Measurements from ENCODE around the gene SLC2A5. TPM values are rescaled to one million over a fixed set of nuclear protein-coding genes. Genes with fewer than 3 reads are reported as not detected.
"Not testable (repeated sequence)": the region's sequence is repeated elsewhere in the genome, so short reads cannot be mapped to it uniquely, and the experiment has no call there.

Gene SLC2A5
- total and polyA plus RNA-seq, 12 donors: 0.50 to 29.9 (median 4.3) TPM

DNA sequence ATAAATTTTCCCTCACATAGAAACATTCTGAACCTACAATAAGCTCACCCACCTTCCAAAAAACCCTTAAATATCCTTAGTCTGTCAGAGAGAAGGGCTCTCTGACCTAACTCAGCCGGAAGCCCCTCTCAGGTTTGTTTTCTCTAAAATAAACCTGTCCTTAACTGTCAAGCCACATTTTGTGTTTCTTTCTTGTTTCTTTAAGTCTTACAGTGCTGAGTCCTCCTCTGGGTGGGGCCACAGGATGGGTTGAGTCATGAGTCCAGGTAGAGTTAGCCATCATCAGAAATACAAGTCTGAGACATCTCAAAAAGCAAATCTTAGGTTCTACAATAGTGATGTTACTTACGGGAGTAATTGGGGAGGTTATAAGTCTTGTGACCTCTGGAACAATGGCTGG is 26.4 kb upstream of the SLC2A5 start:
- Histone ChIP-seq H3K9me3 (replicated peaks in 1 of 3) (no peaks in the 10 kb centered on the region), H3K27ac (no peak overlapping the region), H3K36me3 (replicated peaks in 1 of 2) (no peaks in the 10 kb centered on the region), H3K4me3 (no peak overlapping the region), H3K27me3 (no peaks in the 10 kb centered on the region), H3K4me1 (replicated peaks in 1 of 2) (no peaks in the 10 kb centered on the region)
- DNase-seq: no peak
- WGBS, 4 donors: 90 to 93% (median 91%) methylated on average over 2 of the region's 2 CpGs
- intact Hi-C loops (cut with DNase I): no loop called here
- TF ChIP-seq POLR2A (IDR thresholded peaks at IDR 0.05): no peak
- TF ChIP-seq, protein P1, sequence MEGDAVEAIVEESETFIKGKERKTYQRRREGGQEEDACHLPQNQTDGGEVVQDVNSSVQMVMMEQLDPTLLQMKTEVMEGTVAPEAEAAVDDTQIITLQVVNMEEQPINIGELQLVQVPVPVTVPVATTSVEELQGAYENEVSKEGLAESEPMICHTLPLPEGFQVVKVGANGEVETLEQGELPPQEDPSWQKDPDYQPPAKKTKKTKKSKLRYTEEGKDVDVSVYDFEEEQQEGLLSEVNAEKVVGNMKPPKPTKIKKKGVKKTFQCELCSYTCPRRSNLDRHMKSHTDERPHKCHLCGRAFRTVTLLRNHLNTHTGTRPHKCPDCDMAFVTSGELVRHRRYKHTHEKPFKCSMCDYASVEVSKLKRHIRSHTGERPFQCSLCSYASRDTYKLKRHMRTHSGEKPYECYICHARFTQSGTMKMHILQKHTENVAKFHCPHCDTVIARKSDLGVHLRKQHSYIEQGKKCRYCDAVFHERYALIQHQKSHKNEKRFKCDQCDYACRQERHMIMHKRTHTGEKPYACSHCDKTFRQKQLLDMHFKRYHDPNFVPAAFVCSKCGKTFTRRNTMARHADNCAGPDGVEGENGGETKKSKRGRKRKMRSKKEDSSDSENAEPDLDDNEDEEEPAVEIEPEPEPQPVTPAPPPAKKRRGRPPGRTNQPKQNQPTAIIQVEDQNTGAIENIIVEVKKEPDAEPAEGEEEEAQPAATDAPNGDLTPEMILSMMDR (IDR thresholded peaks at IDR 0.05): no peak

DNA sequence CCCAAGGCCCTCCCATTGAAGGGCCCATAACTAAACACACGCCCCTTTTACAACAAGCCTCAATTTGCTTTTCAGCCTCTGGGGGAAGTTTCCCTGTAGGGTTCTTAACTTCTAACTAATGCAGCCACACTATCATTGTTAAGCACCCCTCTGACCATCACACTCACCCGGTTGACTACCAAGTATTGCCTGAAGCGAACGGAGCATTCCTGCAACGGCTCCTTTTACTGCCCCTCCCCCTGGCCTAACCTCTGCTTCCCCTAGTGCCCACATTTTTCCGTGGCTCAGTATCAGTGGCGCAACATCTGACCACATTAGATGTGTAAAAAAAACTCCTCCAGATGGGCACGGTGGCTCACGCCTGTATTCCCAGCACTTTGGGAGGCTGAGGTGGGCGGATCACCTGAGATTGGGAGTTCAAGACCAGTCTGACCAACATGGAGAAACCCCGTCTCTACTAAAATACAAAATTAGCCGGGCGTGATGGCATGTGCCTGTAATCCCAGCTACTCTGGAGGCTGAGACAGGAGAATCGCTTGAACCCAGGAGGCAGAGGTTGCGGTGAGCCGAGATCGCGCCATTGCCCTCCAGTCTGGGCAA is 24.7 kb upstream of the SLC2A5 start:
- H3K36me3 ChIP-seq (replicated peaks in 1 of 2); H3K4me1 ChIP-seq (replicated peaks in 1 of 2); H3K9me3 ChIP-seq (replicated peaks in 1 of 3); H3K27me3 ChIP-seq; H3K4me3 ChIP-seq; DNase-seq; H3K27ac ChIP-seq; intact Hi-C loops (cut with DNase I): not testable (repeated sequence)
- WGBS, 4 donors: 78 to 89% (median 80%) methylated on average over 17 to 18 of the region's 18 CpGs

DNA sequence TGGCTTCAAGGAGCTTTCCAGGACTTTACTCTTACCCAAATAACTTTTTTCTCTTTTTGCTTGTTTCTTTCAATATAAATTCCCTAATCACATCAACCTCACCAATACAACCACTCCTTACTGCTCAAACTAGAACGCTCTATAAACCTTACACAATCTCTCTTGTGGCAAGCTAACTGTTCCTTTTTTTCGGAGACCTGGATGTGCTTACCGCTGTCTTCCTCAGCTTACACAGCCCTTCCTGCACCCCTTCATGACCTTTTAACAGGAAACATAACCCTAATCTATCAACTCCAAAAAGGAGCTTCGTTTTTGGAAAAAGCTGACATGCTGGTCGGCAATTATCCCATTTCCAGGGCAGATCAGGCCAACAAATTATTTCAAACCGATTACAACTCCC is 24.1 kb upstream of the SLC2A5 start:
- intact Hi-C loops (cut with DNase I): no loop called here

DNA sequence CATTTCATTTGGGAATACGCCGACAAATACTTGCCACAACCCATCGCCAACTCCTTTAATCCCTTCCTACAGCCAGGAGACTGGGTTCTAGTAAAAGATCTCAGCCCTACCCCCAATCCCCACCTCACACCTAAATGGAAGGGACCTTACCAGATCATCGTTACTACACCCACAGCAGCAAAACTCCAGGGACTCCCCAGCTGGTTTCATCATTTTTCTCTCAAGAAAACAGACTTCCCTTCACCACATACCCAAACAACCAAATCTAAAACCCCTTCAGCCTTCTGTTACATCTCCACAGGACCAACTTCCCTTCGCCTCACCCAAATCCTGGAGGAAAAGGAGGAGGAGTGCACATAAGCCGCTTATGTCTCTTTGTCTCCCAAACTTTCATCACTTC is 23.7 kb upstream of the SLC2A5 start:
- no peak overlapping the region for H3K4me3 ChIP-seq
- intact Hi-C loops (cut with DNase I): no loop called here
- H3K36me3 ChIP-seq (replicated peaks in 1 of 2): no peaks in the 10 kb centered on the region
- DNase-seq: no peak
- no peak overlapping the region for H3K27ac ChIP-seq
- no peaks in the 10 kb centered on the region for H3K9me3 ChIP-seq (replicated peaks in 1 of 3)
- H3K4me1 ChIP-seq (replicated peaks in 1 of 2): no peaks in the 10 kb centered on the region
- no peaks in the 10 kb centered on the region for H3K27me3 ChIP-seq
- WGBS, 4 donors: 70 to 86% (median 79%) methylated on average over 6 of the region's 6 CpGs
- TF ChIP-seq POLR2A (IDR thresholded peaks at IDR 0.05): no peak
- TF ChIP-seq, protein P1 (IDR thresholded peaks at IDR 0.05): no peak

More for the DNA sequence above, 24.1 kb upstream of the SLC2A5 start:
- Histone ChIP-seq H3K36me3 (replicated peaks in 1 of 2) (no peaks in the 10 kb centered on the region), H3K4me3 (no peak overlapping the region), H3K27me3 (no peaks in the 10 kb centered on the region), H3K4me1 (replicated peaks in 1 of 2) (no peaks in the 10 kb centered on the region), H3K9me3 (replicated peaks in 1 of 3) (no peaks in the 10 kb centered on the region), H3K27ac (no peak overlapping the region)
- 53 to 66% (median 58%) methylated on average over 6 of the region's 6 CpGs for WGBS, 4 donors
- no peak for DNase-seq
- TF ChIP-seq, protein P1 (IDR thresholded peaks at IDR 0.05): no peak
- no peak for TF ChIP-seq POLR2A (IDR thresholded peaks at IDR 0.05)

DNA sequence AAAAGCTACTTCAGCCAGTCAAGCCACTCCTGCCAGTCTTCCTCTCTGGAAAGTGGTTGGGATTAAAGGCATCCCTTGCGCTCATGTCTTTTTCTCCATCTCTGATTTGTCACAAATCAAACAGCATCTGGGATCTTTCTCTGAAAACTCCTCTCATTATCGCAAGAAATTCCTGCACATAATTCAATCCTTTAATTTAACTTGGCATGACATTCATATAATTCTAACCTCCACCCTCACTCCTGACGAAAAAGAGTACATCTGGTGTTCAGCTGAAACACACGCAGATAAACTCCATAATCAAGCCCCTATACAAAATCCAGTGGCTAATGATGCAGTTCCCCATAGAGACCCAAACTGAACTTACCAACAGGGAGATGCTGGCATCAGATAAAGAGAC is 19.4 kb upstream of the SLC2A5 start:
- Histone ChIP-seq H3K36me3 (replicated peaks in 1 of 2) (no peaks in the 10 kb centered on the region), H3K4me3 (no peak overlapping the region), H3K27ac (no peak overlapping the region), H3K4me1 (replicated peaks in 1 of 2) (no peaks in the 10 kb centered on the region), H3K9me3 (replicated peaks in 1 of 3) (no peaks in the 10 kb centered on the region), H3K27me3 (no peaks in the 10 kb centered on the region)
- 67 to 79% (median 75%) methylated on average over 4 of the region's 4 CpGs for WGBS, 4 donors
- DNase-seq: no peak
- intact Hi-C loops (cut with DNase I): no loop called here
- TF ChIP-seq, protein P1 (IDR thresholded peaks at IDR 0.05): no peak
- TF ChIP-seq POLR2A (IDR thresholded peaks at IDR 0.05): no peak

All from adrenal gland (tissue), 12 donors.